ENCODE results near the gene NACC2. TPM values are rescaled to one million over a fixed set of nuclear protein-coding genes. Genes with fewer than 3 reads are reported as not detected.

Gene NACC2
- total RNA-seq, 1 donor from 2014 or later, result 21.6 TPM

DNA sequence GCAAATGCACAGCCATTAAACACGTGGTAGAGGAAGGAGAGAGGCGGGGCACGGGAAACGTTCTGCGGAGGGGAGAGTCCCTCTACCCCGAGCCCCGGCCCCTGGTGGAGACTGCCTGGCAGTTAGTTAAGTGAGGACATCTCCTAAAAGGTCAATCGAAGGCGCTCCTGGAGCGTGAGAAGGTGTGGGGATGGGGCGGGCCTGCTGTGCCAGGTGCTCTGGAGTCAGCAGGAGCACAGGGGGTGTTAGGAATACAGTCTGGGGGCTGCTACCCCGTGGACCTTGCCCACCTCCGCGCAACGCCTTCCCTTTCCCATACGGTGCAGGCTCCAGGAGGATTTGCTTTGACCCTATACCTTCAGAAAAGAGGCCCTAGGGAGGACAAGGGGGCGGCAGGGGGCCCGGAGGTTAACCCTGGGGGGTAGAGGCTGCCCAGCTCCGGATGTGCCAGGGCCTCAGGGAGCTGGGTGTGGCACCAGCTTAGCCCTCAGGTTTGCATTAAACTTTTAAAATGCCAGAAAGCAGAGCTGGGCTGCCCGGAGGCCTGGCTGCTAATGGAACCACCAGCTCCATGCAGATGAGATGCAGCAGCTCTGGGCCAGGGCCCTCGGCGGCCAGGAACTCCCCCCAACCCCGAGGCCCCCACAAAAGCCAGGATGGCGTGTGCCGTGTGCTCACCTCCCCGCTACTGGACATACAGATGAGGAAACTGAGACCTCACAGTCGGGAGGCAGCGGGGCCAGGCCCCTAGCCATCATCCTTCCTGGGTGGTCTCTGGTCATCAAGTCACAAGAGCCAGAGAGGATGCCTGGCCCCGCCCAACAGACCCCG, 39.2 kb downstream of the NACC2 start:
- no peak for DNase-seq

DNA sequence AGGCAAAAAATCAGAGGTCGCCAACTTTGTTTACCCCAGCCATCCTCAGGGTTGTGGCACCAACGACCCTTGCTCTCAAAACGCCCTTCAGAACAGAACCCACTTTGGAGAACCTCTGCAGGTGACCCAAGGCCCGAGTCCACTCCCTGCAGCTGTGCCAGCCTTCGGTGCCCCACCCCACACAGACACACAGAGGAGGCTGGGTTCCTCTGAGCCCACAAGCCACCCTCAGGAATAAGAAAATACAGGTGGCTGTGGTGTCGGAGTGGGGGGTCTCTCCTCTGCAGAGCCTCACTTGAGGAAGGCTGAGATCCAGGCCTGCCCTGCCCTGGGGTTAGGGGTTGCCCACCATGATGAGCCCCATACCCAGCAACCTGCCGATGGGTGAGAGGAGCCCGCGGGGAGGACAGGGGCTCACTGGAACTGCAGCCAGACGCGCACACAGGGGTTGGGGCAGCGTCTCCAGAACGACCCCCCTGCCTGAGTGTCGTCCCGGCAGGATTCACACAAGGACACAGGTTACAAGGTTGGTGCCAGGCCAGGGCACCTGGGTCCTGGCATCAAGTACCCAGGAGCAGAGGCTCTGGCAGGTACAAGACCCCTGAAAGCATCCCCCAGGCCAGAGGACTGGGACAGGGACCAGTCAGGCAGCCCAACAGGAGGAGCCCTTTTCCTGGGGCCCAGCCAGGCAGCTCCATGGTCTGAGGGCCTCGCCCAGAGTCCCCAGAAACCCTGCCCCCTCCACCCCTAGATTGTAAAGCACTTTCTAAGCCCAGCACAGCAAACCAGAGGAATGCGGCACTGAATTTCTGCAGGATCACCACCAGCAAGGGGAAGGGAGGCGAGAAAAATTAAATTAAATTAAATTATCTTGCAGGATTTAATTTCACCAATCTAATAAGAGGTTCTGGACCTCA, 40.0 kb downstream of the NACC2 start:
- no peak for DNase-seq

DNA sequence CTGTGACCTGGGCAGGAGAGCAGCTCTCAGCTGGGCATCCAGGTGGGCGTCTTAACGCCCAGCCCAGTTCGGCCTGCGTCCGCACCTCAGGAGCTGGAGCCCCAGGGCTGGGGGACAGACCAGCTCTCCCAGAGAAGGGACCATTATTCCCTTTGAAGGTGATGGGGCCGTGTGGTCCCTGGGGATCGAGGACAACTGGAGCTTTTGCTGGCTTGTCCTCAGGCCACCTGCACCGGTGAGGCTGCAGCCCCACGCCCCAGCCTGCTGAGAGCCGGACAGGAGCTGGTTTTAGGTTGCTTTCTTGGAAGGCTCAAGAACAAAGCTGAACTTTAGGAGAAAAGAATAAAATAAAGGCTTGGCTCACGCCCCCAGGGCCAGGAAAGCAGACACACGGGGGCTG, 40.9 kb downstream of the NACC2 start:
- no peak for DNase-seq

DNA sequence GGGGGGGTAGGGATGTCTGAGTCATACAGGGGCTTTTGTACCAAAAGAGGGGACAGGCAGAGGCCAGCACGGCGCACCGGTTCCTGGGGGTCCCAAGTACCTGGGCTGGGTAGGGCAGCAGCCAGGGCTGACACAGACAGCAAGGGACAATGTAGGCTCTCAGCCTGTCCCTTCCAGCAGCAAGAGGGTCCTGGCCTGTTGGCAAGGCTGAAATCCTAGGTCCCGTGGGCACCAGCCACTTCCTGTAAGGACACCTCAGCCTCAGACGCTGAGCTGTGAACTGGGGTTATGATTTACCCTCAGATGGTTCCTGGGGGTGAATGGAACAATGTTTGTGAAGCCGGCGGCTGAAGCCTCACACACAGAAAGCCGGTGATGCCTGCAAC, 41.3 kb downstream of the NACC2 start:
- DNase-seq, result no peak

DNA sequence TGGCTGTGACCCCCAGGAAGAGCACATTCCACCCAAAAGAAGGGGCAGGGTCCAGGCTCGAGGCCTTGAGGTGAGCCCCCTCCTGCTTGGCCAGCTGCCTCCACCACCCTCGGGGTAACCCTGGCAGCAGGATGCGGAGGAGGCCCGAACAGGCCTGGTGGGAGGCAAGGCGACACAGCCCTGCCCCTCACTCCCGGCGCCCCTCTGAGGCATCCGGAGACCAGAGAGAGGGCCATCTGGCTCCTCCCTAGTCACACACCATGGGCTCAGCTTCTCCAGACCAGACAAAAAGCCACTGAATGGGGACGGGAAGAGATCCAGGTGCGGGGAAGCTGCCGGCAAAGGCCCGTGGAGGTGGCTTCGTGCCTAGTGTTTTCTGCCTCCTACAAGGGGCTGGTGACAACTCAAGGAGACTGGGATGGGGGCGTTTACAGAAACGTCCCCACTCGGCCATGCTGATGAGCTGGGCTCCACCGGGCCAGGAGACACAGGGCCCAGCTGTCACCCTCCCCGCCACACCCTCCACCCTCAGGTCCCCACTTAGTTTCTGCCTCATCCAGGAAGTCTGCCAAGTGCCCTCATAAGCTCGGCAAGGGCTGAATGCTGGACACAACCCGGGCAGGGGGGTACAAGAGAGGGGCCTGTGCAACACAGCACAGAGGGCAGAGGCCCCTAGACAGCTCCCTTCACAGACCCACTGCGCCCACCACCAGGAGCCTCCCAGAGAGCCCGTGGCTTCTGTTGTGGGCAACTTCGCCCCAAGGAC, 41.9 kb downstream of the NACC2 start:
- no peak for DNase-seq

DNA sequence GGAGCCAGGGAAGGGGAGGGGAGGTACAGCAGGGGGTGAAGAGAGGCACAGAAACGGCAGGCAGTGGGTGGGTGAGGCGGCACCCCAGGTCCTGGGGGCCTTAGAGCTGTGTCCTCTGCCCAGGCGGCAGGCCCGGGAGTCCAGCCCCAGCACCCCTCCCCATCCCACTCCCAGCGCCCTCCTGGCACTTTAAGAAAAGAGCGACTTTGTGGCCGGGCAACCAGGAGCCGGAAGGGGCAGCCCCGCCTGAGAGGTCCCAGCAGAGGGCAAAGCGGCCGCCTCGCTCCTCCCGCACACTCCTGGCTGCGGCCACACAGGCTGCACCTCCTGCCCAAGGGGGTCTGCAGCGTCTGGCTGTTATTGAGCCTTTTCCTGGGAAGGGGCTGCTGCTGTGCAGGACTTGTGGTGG, 42.6 kb downstream of the NACC2 start:
- DNase-seq, result peak; percentile 34

DNA sequence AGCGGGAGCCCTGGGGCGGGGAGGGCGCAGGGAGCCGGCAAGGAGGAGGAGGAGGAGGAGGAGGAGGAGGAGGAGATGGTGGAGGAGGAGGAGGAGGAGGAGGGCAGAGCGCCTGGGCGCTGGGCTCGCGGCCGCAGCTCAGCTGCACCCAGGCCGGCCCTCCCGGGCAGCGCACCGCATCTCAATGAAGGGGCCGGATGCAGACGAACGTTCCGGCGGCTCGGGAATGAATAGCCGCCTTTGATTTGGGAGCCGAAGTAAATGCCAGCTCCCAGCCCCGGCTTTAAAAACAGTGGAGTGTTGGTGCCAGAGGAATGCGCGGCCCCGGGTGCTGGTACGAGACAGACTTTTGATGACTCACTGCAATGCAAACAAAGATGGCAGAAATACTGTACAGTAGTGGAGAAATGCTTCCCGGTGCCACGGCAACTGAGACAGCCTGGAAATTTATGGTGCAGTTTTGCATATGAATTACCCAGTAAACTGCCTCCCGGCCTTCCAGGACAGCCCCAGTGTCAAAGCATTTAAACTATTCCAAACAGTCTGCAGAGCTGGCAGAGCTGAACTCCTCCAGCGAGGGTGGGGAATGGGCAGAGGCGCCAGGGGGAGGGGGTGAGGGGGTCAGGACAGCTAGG, 43.1 kb downstream of the NACC2 start:
- peak; percentile 88 for DNase-seq

DNA sequence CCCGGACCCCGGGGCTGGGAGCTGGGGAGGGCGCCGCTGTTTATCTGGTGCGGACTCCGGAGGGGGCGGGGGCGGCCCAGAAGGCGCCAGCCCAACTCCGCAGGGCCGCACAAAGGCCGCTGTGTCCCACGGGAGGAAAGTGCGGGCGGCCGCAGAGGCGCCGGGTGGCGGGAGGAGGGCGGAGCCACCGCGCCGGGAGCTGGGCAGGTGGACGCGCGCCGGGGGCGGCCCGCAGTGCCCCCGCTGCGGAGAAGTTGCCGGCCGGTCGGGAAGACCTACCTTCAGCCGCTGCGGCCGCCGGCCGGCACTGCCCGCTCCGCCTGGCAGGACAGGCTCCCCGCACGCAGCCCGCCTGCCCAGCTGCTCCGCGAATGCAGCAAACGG, 43.6 kb downstream of the NACC2 start:
- DNase-seq, result no peak

DNA sequence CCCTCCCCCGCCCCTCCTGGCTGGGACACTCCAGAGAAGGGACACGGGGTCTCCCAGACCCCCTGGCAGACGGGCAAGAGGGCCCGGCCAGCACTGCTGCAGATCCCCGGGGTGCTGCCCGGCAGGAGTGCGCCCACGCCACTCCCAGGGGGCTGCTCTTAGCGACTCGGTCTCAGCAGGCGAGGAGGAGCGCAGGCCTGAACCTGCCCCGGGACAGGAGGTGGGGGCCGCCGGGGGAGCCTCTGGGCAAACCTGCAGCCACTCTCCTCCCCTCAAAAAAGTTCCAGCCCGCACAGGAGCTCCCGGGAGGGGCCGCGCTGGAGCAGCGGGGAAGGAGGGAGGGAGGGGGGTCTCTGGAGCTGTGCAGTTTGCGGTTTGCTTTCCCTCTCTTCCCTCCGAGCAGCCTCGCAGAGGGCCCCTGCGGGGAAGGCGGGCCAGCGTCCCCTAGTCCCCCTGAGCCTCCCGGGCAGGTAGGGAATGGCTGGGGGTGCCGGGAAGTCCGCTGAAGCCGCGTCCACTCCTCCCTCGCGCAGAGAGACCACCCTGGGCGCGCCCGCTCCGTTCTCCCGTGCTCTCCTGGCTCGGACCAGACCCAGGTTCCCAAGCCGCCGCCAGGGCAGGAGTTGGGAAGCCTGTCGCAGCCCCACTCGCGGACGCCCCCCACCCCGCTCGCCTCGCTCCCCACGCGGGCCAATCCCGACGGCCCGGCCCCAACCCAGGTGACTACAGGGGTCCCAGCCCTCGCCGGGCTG, 44.2 kb downstream of the NACC2 start:
- DNase-seq, result no peak

DNA sequence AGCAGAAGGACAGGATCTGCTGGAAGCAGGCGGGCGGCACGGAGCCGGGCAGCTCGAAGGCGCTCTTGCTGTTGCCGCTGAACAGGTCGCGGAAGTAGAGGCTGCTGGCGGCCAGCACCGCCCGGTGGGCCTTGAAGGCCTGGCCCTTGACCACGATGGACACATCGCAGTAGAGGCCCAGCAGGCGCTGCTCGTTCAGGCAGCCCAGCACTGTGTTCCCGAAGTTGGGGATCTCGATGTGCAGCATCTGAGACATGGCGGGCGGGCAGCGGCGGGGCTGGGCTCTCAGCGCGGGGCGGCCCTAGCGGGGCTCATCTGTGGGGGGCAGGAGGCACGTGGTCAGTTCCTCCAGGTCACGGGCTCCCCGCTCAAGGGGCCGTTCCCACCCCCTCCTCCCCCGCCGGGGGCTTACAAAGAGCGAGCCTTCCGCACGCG, 44.8 kb downstream of the NACC2 start:
- DNase-seq, result no peak

DNA sequence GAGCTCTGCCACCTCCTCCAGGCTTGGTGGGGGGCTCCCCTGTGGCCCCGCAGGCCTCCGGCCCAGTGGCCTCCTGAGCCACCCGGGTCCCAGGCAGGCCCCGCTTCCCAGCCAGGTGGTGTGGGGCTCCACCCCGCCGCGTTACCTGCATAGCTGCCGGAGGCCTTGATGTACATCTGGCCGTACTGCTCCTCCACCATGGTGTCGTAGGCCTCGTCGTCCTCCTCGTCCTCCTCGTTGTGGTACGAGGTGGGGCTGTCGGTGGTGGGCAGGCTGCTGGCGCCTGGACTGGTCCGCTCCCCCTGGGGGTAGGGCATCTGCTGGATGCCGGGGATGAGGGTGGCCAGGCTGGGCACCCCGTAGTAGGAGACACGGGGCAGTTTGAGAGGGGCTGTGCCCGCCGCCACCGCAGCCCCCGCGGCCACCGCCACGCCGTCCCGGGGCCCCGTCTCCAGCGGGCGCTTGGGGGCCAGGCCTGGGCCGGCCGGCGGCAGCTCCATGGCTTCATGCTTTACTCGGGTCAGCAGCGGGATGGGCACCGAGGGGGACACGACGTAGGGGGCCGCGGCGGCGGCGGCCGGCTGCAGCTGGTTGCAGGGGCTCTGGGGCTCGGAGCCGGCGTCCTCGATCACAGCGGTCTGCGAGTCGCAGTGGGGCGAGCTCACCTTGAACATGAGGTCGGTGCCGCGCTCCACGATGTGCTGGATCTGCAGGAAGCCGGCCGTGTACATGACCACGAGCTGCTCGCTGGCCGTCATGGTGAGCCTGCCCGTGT, 45.4 kb downstream of the NACC2 start:
- no peak for DNase-seq

DNA sequence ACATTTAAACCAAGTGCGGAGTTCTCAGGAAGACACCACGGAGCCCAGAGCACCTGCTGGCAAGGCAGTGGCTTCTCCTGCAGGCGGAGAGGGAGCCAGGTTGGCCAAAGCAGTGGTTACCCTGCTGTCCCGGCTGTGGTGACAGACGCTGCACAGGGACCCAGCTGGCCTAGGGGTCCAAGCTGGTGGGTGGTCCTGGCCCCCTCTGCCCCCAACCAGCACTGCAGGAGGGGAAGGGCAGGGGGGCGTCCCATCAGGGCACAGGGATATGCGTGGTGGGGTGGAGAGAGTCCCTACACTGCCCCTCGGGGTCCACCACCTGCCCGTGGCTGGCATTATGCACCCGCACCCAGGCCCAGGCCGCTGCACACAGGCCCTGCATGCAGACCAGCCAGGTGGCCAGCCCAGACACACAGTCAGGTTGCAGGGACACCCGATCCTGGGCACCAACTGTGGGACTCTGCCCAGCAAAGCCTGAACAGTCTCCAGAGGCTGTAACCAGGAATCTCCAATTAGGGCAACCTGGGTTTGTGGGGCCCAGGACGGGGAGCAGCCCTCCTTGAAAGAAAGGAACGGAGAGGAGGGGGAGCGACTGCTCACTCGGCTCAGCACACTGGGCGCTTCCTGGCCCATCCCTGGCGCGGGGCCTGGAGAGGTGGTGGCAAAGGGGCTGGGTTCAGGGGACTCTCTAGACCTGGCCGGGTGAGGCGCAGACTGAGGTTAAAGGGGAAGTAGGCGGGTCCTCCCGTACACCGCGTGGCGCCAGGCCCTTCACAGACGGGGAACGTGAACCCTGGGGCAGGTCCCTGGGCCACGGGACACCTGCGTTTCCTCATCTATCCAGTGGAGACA, 46.3 kb downstream of the NACC2 start:
- no peak for DNase-seq

DNA sequence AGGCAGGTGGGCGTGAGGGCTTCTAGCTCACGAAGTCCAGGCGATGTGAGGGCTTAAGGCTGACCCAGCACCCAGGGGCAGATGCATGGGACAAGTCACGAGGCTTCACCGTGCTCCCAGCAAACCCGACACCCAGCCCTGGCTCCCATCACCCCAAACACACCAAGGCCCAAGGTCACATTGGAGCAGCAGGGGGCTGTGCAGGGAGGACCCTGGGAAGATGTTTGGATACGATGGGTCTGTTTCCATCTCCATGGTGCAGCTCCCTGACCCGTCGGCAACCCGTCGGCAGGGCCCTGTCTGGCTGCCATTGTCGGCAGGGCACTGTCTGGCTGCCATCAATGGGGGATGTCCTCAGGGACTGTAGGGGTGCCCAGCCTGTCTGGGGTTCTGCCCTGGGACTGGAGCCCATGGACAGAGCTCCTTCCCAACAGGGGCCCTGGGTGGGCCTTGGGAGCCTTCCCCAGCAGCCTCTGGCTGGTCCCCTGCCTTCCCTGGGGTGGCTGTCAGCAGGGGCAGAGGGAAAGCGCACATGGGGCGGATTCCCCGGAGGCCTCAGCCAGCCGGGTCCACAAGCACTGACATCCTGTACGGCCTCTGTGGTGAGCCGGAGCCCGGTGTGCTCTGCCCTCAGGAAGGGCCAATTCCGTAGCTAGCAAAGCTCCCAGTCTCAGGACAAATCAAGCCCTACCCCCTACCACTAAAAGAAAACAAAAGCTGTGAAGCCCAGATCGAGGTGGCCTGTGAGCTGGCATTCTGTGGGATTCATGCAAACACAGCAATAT, 47.1 kb downstream of the NACC2 start:
- peak; percentile 61 for DNase-seq

DNA sequence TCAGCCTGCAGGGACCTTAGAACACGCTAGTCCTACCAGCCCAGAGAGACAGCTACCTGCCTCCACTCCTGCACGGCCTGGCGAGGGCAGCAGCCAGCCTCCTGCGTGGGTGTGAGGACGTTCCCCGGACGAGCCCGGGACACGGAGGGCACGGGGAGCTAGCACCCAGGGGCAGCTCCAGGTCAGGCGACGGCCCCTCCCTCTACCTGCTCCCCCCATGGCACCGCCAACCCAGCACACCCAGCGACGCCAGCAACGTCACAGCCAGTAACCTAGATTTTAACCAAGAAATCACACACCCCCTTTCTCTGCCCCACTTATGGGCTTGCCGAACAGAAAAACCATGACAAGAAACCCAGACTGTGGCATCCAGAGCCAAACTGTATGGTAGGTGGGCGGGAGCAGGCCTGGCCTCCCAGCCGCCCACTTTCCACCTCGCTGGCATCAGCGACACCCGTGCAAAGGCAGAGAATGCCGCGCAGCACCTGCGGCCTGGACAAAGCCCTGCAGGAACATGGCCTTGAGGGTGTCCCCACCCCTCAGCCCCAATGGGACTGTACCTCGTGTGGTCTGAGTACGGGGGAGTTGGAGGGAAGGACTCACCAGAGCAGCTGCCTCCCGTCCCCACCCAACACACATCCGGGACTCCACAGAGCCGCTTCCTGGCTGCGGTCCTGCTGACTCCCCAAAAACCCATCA, 47.9 kb downstream of the NACC2 start:
- no peak for DNase-seq

DNA sequence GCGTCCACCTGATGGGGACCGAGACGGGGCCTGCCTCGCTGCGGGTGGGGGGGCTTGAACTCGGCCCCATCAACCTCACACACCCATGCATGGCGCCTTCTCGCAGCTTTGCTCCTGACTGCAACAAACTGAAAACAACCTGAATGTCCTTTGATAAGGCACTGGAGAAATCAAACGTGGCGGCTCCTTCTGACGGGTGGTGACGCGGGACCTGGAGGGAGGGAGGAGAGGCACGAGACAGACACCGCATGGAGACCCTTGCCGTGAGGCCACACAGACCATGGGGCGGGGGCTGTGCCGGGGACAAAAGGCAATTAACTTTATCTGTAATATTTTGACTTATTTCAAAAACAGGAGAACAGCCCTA, 48.6 kb downstream of the NACC2 start:
- DNase-seq, result no peak

DNA sequence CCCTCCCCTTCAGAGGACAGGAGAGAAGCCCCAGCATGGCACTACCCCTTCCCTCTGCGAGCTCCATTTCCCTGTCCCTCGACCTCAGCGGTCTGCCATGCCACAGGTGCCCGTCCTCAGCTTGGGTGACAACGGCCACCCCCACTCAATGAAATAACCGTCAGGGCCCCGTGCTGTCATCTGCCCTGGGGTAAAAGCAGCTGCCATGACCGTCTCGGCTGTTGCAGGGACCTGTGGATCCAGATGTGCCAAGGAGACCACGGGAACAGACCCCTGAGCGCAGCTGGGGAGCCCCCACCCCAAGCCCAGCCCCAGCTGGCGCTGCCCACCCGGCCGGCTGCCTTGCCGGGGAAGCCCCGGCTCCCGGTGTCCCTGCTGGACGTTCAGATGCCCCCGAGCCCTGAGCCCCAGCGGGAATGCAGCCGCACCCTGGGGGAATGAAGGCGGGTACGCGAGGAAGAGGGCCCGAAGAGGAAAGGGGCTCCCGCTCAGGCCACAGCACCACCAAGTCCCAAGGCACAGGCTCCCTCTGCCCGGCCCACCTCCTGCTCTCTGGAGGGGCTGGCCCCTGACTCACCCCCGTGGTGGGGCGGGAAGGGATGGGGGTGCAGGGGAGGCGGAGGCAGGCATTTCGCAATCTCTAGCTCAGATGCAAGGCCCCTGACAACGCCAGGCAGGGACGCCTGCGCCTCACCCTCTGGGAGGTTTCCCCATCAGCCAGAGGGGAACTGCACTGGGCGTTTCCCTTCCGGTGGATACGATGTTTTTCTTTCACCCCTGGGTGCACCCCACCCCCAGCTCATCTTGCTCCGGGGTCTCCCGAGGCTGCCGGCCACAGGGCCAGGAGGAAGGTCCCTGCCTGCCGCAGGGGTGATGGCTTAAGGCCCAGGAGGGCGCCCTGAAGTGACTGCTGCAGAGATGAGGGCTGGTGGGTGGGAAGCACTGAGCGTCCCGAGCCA, 49.2 kb downstream of the NACC2 start:
- DNase-seq, result no peak

DNA sequence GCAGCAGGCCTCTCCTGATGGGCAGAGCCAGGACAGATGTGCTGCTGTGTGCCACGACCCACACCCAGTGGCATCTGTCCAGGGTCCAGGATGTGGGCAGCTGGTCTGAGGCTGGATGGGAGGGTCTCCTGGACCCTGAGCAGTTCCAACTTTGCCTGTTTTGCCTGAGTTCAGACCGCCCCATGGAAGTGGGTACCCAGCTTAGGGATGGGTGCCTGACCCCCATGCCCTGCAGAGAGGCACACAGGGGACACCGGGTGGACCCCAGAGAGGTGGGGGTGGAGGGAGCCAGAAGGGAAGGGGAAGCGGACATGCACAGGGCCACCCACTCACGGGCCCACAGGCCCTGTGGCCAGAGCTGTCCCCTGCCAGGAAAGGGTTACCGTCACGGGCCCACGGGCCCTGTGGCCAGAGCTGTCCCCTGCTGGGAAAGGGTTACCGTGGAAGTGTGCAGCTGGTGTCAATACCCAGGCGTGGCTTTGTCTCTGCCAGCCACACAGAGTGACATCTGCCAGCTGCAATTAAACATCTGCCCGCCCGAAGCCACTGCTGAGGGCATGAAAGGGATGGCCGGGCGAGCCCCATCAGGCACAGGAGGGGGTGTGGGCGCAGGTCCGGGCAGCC, 50.0 kb downstream of the NACC2 start:
- DNase-seq, result no peak
